ENCODE measurements around the gene ZC2HC1B. TPM values are rescaled to one million over a fixed set of nuclear protein-coding genes. Genes with fewer than 3 reads are reported as not detected.

ZC2HC1B gene
- total and polyA plus RNA-seq, 4 donors: not detected

DNA sequence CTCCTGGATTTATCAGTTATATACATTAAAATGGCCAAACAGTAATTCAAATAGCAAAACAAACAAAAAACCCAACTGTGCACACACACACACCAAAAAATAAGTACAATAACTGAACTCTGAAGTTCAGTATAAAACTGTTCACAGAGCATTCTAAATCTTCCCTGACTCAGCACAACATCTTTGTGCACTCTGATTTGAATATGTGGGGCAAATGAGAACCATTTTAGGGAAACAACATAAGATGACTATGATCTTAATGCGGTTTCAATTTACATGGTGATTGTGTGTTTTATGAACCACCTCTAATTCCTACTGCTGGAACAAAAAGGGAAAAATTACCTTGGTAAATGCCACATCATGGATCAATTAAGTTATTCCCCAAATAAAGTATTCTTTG, 102.0 kb downstream of the ZC2HC1B start:
- no peaks in the 10 kb centered on the region for H3K9me3 ChIP-seq (ENCODE audit: control insufficient read depth in 4 of 4, low read length in 3 of 4)
- DNase-seq (ENCODE audit: low spot score): no peak
- H3K36me3 ChIP-seq (ENCODE audit: control insufficient read depth in 4 of 4, insufficient read depth in 3 of 4, low read depth in 1 of 4, low read length in 3 of 4): no peaks in the 10 kb centered on the region
- no peak overlapping the region for H3K4me3 ChIP-seq (ENCODE audit: low read depth in 1 of 3, low read length in 3 of 3)
- H3K4me1 ChIP-seq (ENCODE audit: control insufficient read depth in 4 of 4, insufficient read depth in 4 of 4, low read length in 3 of 4): no peaks in the 10 kb centered on the region
- H3K27ac ChIP-seq (ENCODE audit: low read depth in 1 of 2, low read length in 2 of 2): no peak overlapping the region
- H3K27me3 ChIP-seq (ENCODE audit: control insufficient read depth in 4 of 4, insufficient read depth in 4 of 4, low read length in 3 of 4): peaks cover 0 to 6% (median 0%) of the 10 kb centered on the region in 4 donors
- TF ChIP-seq FOXA1 (IDR thresholded peaks at IDR 0.05) (no peak), SP1 (IDR thresholded peaks at IDR 0.05) (no peak), JUND (IDR thresholded peaks at IDR 0.05) (no peak), HNF4G (IDR thresholded peaks at IDR 0.05) (no peak), NR2F2 (IDR thresholded peaks at IDR 0.05) (no peak), HNF4A (conservative IDR thresholded peaks at IDR 0.05) (no peak), EGR1 (IDR thresholded peaks at IDR 0.05; ENCODE audit: low read depth in 2 of 2) (no peak), RAD21 (IDR thresholded peaks at IDR 0.05) (no peak), GABPA (IDR thresholded peaks at IDR 0.05 in 1 of 2, conservative IDR thresholded peaks at IDR 0.05 in 1 of 2) (no peak)
- H3K9ac ChIP-seq (ENCODE audit: low read depth in 1 of 2, low read length in 2 of 2): no peak overlapping the region
- WGBS: 81% methylated on average over 1 of the region's 1 CpG

DNA sequence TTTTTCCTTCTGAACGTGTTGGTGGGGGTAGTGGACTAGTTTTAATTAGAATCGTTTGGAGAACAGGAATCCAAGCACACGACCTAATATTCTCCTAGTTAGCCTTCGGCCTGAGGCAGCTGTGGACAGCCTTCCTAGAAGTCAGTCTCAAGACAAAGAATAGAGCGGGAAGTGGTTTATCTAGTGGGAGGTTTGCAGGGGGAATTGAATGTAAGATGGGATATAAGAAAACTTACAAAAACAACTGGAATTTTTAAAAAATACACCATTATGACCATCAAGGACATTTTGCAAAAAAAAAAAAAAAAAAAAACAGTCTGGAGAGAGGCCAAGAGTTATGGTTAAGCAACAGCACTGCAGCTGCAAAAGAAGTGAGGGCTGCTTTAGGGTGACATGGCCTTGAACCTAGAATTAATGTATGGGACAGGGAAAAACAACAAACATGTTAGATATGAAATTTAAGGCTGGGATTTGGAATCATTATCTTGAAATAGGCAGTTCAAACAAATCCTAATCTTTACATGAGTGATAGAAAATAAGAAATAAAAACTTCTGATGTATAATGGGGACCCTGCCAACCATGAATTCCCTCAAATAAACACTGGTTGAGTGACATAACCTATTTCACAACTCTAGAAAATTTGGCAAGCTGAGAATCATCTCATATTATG, 103.6 kb downstream of the ZC2HC1B start:
- no peaks in the 10 kb centered on the region for H3K4me1 ChIP-seq (ENCODE audit: control insufficient read depth in 4 of 4, insufficient read depth in 4 of 4, low read length in 3 of 4)
- 75% methylated on average over 5 of the region's 5 CpGs for WGBS
- H3K36me3 ChIP-seq (ENCODE audit: control insufficient read depth in 4 of 4, insufficient read depth in 3 of 4, low read depth in 1 of 4, low read length in 3 of 4): no peaks in the 10 kb centered on the region
- H3K9me3 ChIP-seq (ENCODE audit: control insufficient read depth in 4 of 4, low read length in 3 of 4): no peaks in the 10 kb centered on the region
- H3K27me3 ChIP-seq (ENCODE audit: control insufficient read depth in 4 of 4, insufficient read depth in 4 of 4, low read length in 3 of 4): peaks cover 0 to 6% (median 0%) of the 10 kb centered on the region in 4 donors
- no peak overlapping the region for H3K4me3 ChIP-seq (ENCODE audit: low read depth in 1 of 3, low read length in 3 of 3)
- no peak overlapping the region for H3K27ac ChIP-seq (ENCODE audit: low read depth in 1 of 2, low read length in 2 of 2)
- DNase-seq (ENCODE audit: low spot score): no peak
- H3K9ac ChIP-seq (ENCODE audit: low read depth in 1 of 2, low read length in 2 of 2): no peak overlapping the region
- TF ChIP-seq TAF1 (conservative IDR thresholded peaks at IDR 0.05): no peak
- no peak for TF ChIP-seq JUND (IDR thresholded peaks at IDR 0.05)
- TF ChIP-seq GABPA (IDR thresholded peaks at IDR 0.05 in 1 of 2, conservative IDR thresholded peaks at IDR 0.05 in 1 of 2): no peak
- no peak for TF ChIP-seq SP1 (IDR thresholded peaks at IDR 0.05)

DNA sequence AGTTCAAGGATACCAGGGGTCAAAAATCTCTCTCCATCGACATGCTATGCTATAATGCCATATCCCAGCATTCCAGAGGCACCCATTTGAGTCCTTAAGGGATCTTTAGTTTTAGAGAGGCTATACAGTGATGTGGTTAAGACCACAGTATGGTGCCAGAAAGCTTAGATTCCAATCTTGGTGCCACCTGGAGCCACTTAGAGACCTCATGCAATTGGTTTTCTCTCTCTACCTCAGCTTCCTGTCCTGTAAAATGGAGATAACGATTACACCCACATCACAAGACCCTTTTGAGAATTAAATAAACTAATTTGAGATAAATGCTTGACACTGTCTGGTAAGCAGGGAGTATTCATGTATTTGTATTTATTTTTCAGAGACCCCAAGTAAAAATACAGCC, 104.8 kb downstream of the ZC2HC1B start:
- Histone ChIP-seq H3K9ac (ENCODE audit: low read depth in 1 of 2, low read length in 2 of 2) (no peak overlapping the region), H3K4me3 (ENCODE audit: low read depth in 1 of 3, low read length in 3 of 3) (no peak overlapping the region), H3K9me3 (ENCODE audit: control insufficient read depth in 4 of 4, low read length in 3 of 4) (no peaks in the 10 kb centered on the region), H3K4me1 (ENCODE audit: control insufficient read depth in 4 of 4, insufficient read depth in 4 of 4, low read length in 3 of 4) (no peaks in the 10 kb centered on the region), H3K36me3 (ENCODE audit: control insufficient read depth in 4 of 4, insufficient read depth in 3 of 4, low read depth in 1 of 4, low read length in 3 of 4) (no peaks in the 10 kb centered on the region), H3K27me3 (ENCODE audit: control insufficient read depth in 4 of 4, insufficient read depth in 4 of 4, low read length in 3 of 4) (peaks cover 0 to 6% (median 0%) of the 10 kb centered on the region in 4 donors), H3K27ac (ENCODE audit: low read depth in 1 of 2, low read length in 2 of 2) (no peak overlapping the region)
- no peak for DNase-seq (ENCODE audit: low spot score)
- TF ChIP-seq, protein P1, sequence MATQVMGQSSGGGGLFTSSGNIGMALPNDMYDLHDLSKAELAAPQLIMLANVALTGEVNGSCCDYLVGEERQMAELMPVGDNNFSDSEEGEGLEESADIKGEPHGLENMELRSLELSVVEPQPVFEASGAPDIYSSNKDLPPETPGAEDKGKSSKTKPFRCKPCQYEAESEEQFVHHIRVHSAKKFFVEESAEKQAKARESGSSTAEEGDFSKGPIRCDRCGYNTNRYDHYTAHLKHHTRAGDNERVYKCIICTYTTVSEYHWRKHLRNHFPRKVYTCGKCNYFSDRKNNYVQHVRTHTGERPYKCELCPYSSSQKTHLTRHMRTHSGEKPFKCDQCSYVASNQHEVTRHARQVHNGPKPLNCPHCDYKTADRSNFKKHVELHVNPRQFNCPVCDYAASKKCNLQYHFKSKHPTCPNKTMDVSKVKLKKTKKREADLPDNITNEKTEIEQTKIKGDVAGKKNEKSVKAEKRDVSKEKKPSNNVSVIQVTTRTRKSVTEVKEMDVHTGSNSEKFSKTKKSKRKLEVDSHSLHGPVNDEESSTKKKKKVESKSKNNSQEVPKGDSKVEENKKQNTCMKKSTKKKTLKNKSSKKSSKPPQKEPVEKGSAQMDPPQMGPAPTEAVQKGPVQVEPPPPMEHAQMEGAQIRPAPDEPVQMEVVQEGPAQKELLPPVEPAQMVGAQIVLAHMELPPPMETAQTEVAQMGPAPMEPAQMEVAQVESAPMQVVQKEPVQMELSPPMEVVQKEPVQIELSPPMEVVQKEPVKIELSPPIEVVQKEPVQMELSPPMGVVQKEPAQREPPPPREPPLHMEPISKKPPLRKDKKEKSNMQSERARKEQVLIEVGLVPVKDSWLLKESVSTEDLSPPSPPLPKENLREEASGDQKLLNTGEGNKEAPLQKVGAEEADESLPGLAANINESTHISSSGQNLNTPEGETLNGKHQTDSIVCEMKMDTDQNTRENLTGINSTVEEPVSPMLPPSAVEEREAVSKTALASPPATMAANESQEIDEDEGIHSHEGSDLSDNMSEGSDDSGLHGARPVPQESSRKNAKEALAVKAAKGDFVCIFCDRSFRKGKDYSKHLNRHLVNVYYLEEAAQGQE (IDR thresholded peaks at IDR 0.05): no peak
- TF ChIP-seq HNF4G (IDR thresholded peaks at IDR 0.05) (no peak), TAF1 (conservative IDR thresholded peaks at IDR 0.05) (no peak), GABPA (IDR thresholded peaks at IDR 0.05 in 1 of 2, conservative IDR thresholded peaks at IDR 0.05 in 1 of 2) (no peak)
- TF ChIP-seq, protein P2, sequence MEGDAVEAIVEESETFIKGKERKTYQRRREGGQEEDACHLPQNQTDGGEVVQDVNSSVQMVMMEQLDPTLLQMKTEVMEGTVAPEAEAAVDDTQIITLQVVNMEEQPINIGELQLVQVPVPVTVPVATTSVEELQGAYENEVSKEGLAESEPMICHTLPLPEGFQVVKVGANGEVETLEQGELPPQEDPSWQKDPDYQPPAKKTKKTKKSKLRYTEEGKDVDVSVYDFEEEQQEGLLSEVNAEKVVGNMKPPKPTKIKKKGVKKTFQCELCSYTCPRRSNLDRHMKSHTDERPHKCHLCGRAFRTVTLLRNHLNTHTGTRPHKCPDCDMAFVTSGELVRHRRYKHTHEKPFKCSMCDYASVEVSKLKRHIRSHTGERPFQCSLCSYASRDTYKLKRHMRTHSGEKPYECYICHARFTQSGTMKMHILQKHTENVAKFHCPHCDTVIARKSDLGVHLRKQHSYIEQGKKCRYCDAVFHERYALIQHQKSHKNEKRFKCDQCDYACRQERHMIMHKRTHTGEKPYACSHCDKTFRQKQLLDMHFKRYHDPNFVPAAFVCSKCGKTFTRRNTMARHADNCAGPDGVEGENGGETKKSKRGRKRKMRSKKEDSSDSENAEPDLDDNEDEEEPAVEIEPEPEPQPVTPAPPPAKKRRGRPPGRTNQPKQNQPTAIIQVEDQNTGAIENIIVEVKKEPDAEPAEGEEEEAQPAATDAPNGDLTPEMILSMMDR (IDR thresholded peaks at IDR 0.05; ENCODE audit: low read depth, low read length, missing input control): no peak
- WGBS: 42% methylated on average over 2 of the region's 2 CpGs

All from liver (tissue), 9 donors.